HG02759 (cell line): ENCODE results near the gene COBLL1.

Experiments used
- ATAC-seq: cut with Tn5 transposase; IDR thresholded peaks from one replicate; pipeline ENCODE4 v1.9.1; 2021; ENCODE audit warnings: mild to moderate bottlenecking, moderate library complexity; ENCODE audit not compliant: unreplicated experiment

The COBLL1 gene

GRCh38 chr2:164760179-164760578 is 81.4 kb downstream of the COBLL1 start:
- no peak for ATAC-seq

- ATAC-seq: no peak
Measured at GRCh38 chr2:164757934-164758695, 83.5 kb downstream of the COBLL1 start.

- no peak for ATAC-seq
Measured at GRCh38 chr2:164756773-164757172, 84.8 kb downstream of the COBLL1 start.

DNA sequence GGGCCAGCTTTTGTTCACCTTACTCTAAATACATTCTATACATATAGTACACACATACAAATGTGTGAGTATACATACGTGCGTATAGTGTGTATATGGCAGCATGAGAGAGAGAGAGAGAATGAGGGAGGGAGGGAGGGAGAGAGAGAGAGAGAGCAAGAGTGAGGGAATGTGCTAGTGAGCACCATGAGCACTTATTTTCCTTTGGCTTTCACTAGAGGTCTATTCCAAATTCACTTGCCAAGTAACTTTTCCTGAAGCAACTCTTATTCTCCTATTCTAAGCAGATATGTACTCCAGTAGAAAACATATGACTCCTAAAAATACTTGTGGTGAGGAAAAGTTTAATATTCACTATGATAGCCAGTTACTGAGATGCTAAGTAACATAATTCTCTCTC is 85.7 kb downstream of the COBLL1 start:
- no peak for ATAC-seq

DNA sequence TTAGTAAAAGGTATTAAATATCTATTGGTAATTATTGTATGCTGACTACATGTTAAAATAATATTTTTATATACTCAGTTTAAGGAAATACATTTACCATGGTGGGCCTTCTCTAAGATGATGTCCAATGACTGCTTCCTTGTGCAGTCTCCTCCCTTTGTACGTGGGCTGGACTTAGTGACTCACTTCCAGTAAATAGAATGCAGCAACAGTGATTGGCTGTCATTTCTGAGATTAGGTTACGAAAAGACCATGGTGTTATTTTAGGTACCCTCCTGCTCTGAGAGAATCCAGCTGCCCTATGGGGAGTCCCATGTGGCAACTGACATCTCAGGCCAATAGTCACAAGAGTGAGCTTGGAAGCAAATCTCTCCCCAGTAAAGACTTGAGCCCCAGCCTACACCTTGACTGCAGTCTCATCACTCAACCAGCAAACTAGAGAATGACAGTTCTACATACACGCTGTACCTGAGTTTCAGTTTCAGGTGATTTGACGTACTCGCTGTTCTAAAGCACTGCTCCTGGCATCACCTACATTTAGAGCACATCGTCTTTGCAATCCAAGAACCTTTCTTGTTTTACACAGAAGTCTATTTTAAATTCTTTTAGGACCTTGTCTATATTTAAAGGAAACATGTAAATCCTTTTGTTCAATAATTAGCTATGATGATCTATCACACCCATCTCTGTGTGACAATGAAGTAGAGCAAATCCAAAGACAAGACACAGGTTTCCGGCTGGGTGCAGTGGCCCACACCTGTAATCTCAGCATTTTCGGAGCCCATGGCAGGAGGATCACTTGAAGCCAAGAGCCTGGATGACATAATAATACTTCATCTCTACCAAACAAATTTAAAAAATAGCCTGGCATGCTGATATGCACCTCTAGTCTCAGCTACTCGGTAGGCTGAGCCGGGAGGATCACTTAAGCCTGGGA is 87.2 kb downstream of the COBLL1 start:
- peak; percentile 58 for ATAC-seq

- no peak for ATAC-seq
Measured at GRCh38 chr2:164752956-164753355, 88.7 kb downstream of the COBLL1 start.

GRCh38 chr2:164747783-164748433 is 93.7 kb downstream of the COBLL1 start:
- ATAC-seq: no peak

DNA sequence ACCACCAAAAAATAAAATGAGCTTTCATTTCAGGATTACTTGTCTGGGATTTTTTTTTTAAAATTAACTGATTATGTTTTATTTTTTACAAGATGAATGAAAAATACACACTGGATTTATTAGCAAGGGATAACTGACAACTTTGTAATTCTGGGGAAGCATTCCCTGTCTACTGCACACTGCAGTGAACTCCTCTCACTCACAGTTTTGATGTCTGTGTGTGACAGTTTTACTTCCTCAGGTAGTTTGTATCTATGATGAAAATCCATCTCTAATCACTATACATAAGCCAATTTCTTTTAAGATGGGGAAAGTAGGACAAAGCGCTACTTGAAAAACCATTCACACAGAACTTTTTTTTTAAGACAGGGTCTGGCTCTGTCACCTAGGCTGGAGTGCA is 94.5 kb downstream of the COBLL1 start:
- ATAC-seq: no peak

GRCh38 chr2:164746713-164747112 is 94.9 kb downstream of the COBLL1 start:
- no peak for ATAC-seq

DNA sequence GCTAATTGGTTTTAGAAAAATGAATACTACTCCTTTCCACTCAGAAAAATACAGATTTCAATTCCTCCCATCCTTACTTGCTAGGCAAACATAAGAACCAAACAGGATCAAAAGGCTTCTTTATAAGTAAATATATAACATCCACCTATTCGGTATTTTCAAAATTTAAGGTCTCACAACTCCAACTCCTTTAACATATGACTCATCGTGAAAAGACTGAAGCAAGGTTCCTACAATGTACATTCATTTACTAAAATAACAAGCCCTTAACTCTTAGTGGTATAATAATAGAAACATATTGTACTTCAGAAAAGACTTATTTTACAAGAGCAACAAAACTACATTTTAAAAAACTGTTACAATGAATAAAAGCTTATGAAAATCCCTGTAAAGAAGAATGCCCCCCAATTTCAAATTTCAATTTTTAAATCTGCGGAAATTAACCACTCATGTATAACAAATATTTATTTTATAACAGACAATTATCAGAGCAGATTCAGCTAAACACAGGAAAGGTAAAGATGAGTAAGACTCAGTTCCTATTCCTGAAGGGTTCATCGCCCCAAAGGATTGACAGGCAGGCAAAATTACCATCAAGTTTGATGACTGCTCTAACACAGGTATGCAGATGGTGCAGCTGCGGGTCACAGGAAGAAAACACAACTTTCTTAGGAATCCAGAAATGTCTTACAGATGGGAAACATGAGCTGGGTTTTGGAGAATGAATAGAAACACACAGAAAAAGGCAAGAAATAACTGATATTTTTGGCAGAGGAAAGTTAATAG is 96.4 kb downstream of the COBLL1 start:
- no peak for ATAC-seq

GRCh38 chr2:164742738-164743317 is 98.8 kb downstream of the COBLL1 start:
- no peak for ATAC-seq

GRCh38 chr2:164739966-164740365 is 101.7 kb downstream of the COBLL1 start:
- ATAC-seq: no peak

- ATAC-seq: peak; percentile 79
Measured at GRCh38 chr2:164737612-164738081, 104.0 kb downstream of the COBLL1 start.

DNA sequence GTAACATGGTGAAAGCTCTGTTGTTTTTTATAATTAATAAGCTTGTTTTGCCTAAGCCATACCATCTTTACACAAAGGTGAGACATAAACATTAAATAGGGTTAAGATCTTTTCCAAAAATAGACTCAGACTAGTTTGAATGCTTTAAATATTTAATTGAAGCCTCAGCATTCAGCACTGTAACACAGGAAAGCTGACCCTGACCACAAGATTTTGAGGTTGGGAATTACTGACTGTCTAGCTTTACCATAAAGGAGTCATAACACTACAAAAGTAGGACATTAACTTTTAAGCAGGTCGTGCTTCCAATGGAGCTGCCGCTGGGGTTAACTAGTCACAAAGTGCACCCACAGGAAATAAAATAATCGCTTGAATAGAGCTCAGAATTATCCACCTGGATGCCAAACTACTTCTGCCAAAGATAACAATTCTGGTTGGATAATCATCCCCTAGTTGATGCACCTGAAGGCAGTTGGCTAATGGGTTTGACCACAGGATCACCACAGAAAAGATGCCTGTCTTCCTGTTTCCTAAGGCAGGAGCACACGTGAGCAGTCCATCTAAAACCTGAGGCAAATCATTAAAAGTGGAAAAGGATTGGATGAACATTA is 106.2 kb downstream of the COBLL1 start:
- no peak for ATAC-seq

DNA sequence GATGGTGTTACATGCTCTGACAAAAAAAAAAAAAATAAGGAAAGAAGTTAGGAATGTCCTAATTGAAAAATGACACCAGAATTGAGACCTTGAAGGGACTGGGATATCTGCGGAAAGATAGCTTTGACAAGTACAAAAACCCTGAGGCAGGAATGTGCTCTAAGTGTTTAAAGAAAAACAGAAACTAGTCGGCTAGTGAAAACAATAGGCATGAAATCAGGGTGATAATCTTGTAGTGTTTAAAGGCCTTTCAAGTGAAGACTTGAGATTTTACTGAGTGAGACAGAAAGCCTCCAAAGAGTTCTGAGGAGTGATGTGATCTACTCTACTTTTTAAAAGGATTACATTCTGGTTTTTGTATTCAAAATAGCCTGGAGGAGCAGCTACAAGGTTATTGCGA is 107.4 kb downstream of the COBLL1 start:
- no peak for ATAC-seq

DNA sequence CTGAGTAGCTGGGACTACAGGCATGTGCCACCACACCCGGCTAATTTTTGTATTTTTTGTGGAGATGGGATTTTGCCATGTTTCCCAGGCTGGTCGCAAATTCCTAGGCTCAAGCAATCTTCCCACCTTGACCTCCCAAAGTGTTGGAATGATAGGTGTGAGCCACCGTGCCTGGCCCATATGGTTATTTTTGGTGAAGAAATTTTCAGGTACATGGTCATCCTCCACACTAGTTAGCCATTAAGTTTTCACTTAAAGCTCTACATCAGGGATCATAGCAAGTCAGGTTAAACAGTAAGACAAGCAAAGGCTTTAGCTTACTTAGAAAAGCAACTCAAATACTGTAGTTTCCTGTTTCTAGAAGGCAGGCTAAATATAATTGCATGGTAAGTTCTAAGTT is 116.1 kb downstream of the COBLL1 start:
- ATAC-seq: no peak

DNA sequence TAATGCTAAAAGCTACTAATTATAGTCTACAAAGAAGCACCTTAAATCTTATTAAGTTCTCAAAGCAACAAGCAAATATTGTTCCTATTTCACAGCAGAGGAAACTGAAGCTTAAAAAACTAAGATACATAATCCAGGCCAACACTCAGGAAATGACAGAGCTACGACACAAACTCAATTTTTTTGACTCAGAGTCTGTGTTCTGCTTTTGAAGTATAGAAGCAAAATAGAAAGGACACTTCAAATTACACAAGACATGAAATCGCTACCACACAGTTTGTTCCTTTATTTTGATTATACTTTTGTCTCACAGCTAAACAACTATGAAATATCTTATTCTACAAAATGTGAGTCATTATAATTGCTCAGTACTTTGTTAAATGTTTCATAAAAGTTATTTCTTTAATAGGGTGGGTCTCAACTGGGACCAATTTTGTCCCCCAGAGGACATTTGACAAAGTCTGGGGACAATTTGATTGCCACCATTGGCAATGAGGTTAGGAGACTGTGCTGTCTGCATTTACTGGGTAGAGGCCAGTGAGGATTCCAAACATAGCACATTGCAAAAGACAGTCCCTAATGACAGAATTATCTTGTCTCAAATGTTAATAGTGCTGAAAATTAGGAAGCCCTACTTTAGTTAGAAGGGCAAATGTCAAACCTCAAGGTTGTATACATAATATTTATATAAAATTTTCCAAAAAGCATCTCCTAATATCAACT is 118.8 kb downstream of the COBLL1 start:
- no peak for ATAC-seq

GRCh38 chr2:164721430-164721829 is 120.2 kb downstream of the COBLL1 start:
- ATAC-seq: no peak
